HepG2 (cell line): ENCODE measurements around the gene NAV3. TPM values are rescaled to one million over a fixed set of nuclear protein-coding genes. Genes with fewer than 3 reads are reported as not detected.

ENCODE experiments used
- ATAC-seq: fragments of 200-7000 bp; cut with Tn5 transposase; 3 replicates; pipeline ENCODE4 v1.9.1; 2020; ENCODE audit warnings: mild to moderate bottlenecking, moderate library complexity
- BruUV-seq: library from RNA; stranded (reverse); fragments of 400-500 nt; replicated peaks from 2 replicates; lab custom pipeline; 2021; lab: Mats Ljungman, UMichigan
- CTCF ChIA-PET: fragments of 300-600 bp; formaldehyde crosslinking; extraction: SDS; loops from one replicate; lab custom pipeline; 2021; ENCODE audit warnings: low total read pairs, inconsistent platforms, low intra/inter-chr PET ratio; lab: Yijun Ruan, JAX
- POLR2A ChIA-PET: fragments of 350-600 bp; sonication (Branson Sonifier 250); formaldehyde crosslinking; loops from one replicate; lab custom pipeline; 2020; ENCODE audit warnings: antibody characterized with exemption, inconsistent platforms; lab: Yijun Ruan, JAX
- DNase-seq: peaks from one replicate; pipeline ENCODE4 v3.0.0-alpha.2; 2015; ENCODE audit warnings: low spot score
- FAIRE-seq: peaks from 3 replicates; lab custom pipeline; 2011; peaks lifted over from hg19 to GRCh38; lab: Jason Lieb, UNC
- H2AFZ ChIP-seq: one replicate; pipeline ENCODE4 v1.6.1; 2011; ENCODE audit warnings: low read length, inconsistent platforms
- H3K27ac ChIP-seq: fragments of 300-600 bp; 3 replicates; pipeline ENCODE4 v1.8.0; 2011; ENCODE audit warnings: mixed run types, mild to moderate bottlenecking, mixed read lengths, low read length, inconsistent platforms; ENCODE audit not compliant: insufficient read depth; ENCODE audit errors: extremely low read length
- H3K27me3 ChIP-seq, 2 experiments: fragments of 200-600 bp in 1 of 2; 2 replicates in 1 of 2; 3 replicates in 1 of 2; pipeline versions ENCODE4 v1.6.0 to v1.8.0; 2011; ENCODE audit warnings: low read length in 2 of 2, mild to moderate bottlenecking in 2 of 2, moderate library complexity in 2 of 2, inconsistent platforms in 1 of 2; ENCODE audit not compliant: insufficient read depth in 2 of 2, control insufficient read depth in 1 of 2
- H3K36me3 ChIP-seq, 2 experiments: fragments of 200-600 bp in 1 of 2; replicated peaks in 1 of 2; 2 replicates in 1 of 2; 3 replicates in 1 of 2; pipeline versions ENCODE4 v1.5.1 to v1.8.0; 2011; ENCODE audit warnings: low read length in 2 of 2, inconsistent platforms in 1 of 2; ENCODE audit not compliant: insufficient read depth in 2 of 2, control insufficient read depth in 1 of 2
- H3K4me1 ChIP-seq: 2 replicates; pipeline ENCODE4 v1.5.1; 2012; ENCODE audit warnings: low read length, inconsistent platforms; ENCODE audit not compliant: insufficient read depth
- H3K4me2 ChIP-seq: 2 replicates; pipeline ENCODE4 v1.6.0; 2011; ENCODE audit warnings: low read depth, low read length, inconsistent platforms
- H3K4me3 ChIP-seq, 3 experiments: fragments of 200-600 bp in 1 of 3; sonication (generic), shearing (Covaris generic) in 1 of 3; replicated peaks in 1 of 3; 2 replicates each; pipeline ENCODE4 v1.5.1; 2011 to 2016; ENCODE audit warnings: low read length in 3 of 3, inconsistent platforms in 2 of 3, low read depth in 2 of 3, mild to moderate bottlenecking in 2 of 3, control low read depth in 1 of 3, mixed read lengths in 1 of 3; ENCODE audit not compliant: insufficient read depth in 1 of 3
- H3K79me2 ChIP-seq: one replicate; pipeline ENCODE4 v1.6.1; 2011; ENCODE audit warnings: low read length, inconsistent platforms; ENCODE audit not compliant: insufficient read depth
- H3K9ac ChIP-seq: 2 replicates; pipeline ENCODE4 v1.6.0; 2011; ENCODE audit warnings: mild to moderate bottlenecking, low read depth, low read length, inconsistent platforms; ENCODE audit not compliant: insufficient read depth
- H3K9me3 ChIP-seq: 2 replicates; pipeline ENCODE4 v1.5.1; 2012; ENCODE audit warnings: mild to moderate bottlenecking, low read length
- H4K20me1 ChIP-seq: 2 replicates; pipeline ENCODE4 v1.6.0; 2011; ENCODE audit warnings: inconsistent platforms, mild to moderate bottlenecking, low read length, moderate library complexity; ENCODE audit not compliant: insufficient read depth
- ATF7-NPFF ChIP-seq: sonication (generic); formaldehyde crosslinking; IDR thresholded peaks from 2 replicates; pipeline ENCODE4 v1.8.1; 2023; ENCODE audit warnings: mild to moderate bottlenecking, low read depth, missing genetic modification reagents, moderate library complexity
- CBFB ChIP-seq: sonication (generic); formaldehyde crosslinking; IDR thresholded peaks from 2 replicates; pipeline ENCODE4 v1.4.0; 2020; ENCODE audit warnings: missing genetic modification reagents
- DMAP1 ChIP-seq: IDR thresholded peaks from 2 replicates; pipeline ENCODE4 v1.6.1; 2016
- MAFF ChIP-seq: IDR thresholded peaks from 2 replicates; pipeline ENCODE4 v1.6.1; 2011; ENCODE audit warnings: low read depth, low read length, improper control_type of control experiment
- MAFK ChIP-seq, 2 experiments: IDR thresholded peaks in 1 of 2; conservative IDR thresholded peaks in 1 of 2; 2 replicates each; pipeline ENCODE4 v1.6.1; 2011; ENCODE audit warnings: improper control_type of control experiment in 2 of 2, low read length in 2 of 2
- NFATC3 ChIP-seq: sonication (generic); formaldehyde crosslinking; IDR thresholded peaks from 2 replicates; pipeline ENCODE4 v1.5.1; 2020; ENCODE audit warnings: mild to moderate bottlenecking, missing genetic modification reagents
- SMAD3 ChIP-seq: sonication (generic); formaldehyde crosslinking; IDR thresholded peaks from 2 replicates; pipeline ENCODE4 v1.4.0; 2020; ENCODE audit warnings: missing genetic modification reagents
- ZBTB7B ChIP-seq: sonication (generic); formaldehyde crosslinking; IDR thresholded peaks from 2 replicates; pipeline ENCODE4 v1.4.0; 2020; ENCODE audit warnings: missing genetic modification reagents
- ZNF546 ChIP-seq: sonication (generic); formaldehyde crosslinking; conservative IDR thresholded peaks from 2 replicates; pipeline ENCODE4 v1.8.1; 2023; ENCODE audit warnings: mild to moderate bottlenecking, missing genetic modification reagents
- WGBS: methylation state at CpG from one replicate; pipeline ENCODE4 v1.1.6; 2017; ENCODE audit warnings: low lambda C conversion rate; 5-methylcytosine and 5-hydroxymethylcytosine counted together
- in situ Hi-C: cut with HindIII; loops from 2 replicates; pipeline ENCODE4 v1.10.0; 2017; ENCODE audit warnings: low pct_unique_long_range_greater_than_20kb; ENCODE audit not compliant: extremely low pct_ligation_motif_present
- intact Hi-C: fragments of 100-400 bp; cut with micrococcal nuclease; formaldehyde crosslinking; loops from one replicate; pipeline ENCODE4 v1.10.0; 2022; ENCODE audit not compliant: unreplicated experiment
- polyA plus RNA-seq, 8 experiments: library from polyadenylated mRNA; depleted of rRNA in 3 of 8; stranded (reverse) in 7 of 8; unstranded in 1 of 8; fragments of >200 nt; fragmentation: Illumina TruSeq in 4 of 8; extraction: Trizol in 4 of 8; gene quantifications; 2 replicates each; pipeline versions ENCODE4 v1.2.1 to v1.2.3, GENCODE V29; 2011 to 2016; ENCODE audit warnings: low read depth in 4 of 8, missing spikeins in 1 of 8, mixed read lengths in 1 of 8; ENCODE audit not compliant: insufficient read depth in 1 of 8
- total RNA-seq, 5 experiments: library from RNA; depleted of rRNA; stranded (reverse); fragments of >200 nt; fragmentation: Illumina TruSeq; extraction: Trizol; gene quantifications; 2 replicates each; pipeline ENCODE4 v1.2.3, GENCODE V29; 2016; ENCODE audit warnings: low read depth in 1 of 5
- TF ChIP-seq, protein P1 (sequence below): IDR thresholded peaks from 2 replicates; pipeline ENCODE4 v1.6.1; 2016; ENCODE audit warnings: mild to moderate bottlenecking, missing biosample characterization, missing genetic modification reagents

NAV3 gene
- total and polyA plus RNA-seq, 2 of the 13 experiments (the other 11 are each of a cell fraction or from before 2014, with no cell fraction given), result 0.01 to 0.18 TPM

- ATAC-seq, result no peak
- no peak overlapping the region for H3K4me3 ChIP-seq
- in situ Hi-C loops, result loop anchor here (25.0 kb wide), 1 partner anchor 1338 kb away; no protein-coding TSS in a partner anchor
- intact Hi-C loops, result no loop called here
- H3K36me3 ChIP-seq, result no peaks in the 10 kb centered on the region
- WGBS, result 10% methylated on average over 4 of the region's 4 CpGs
- H4K20me1 ChIP-seq, result no peaks in the 10 kb centered on the region
- TF ChIP-seq, protein P1, sequence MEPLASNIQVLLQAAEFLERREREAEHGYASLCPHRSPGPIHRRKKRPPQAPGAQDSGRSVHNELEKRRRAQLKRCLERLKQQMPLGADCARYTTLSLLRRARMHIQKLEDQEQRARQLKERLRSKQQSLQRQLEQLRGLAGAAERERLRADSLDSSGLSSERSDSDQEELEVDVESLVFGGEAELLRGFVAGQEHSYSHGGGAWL (CRISPR knock-in tag), result no peak
- TF ChIP-seq NFATC3, result no peak
- no peak for FAIRE-seq
- H3K4me1 ChIP-seq, result no peaks in the 10 kb centered on the region
- no peak overlapping the region for H3K4me2 ChIP-seq
- no peak overlapping the region for H3K27ac ChIP-seq
- no peaks in the 10 kb centered on the region for H3K27me3 ChIP-seq
- H3K9me3 ChIP-seq, result no peaks in the 10 kb centered on the region
- DNase-seq, result no peak
- CTCF ChIA-PET, result interaction anchor here (0.8 kb wide), 1 partner anchor 122 kb away, joined by 3 read pairs; no protein-coding TSS in a partner anchor
- BruUV-seq, result no TSS peak
- POLR2A ChIA-PET, result no interaction called here
- H2AFZ ChIP-seq, result no peak overlapping the region
- H3K9ac ChIP-seq, result no peak overlapping the region
- H3K79me2 ChIP-seq, result no peaks in the 10 kb centered on the region
These were observed 168.5 kb downstream of the NAV3 start for GRCh38 chr12:77999074-77999715.

DNA sequence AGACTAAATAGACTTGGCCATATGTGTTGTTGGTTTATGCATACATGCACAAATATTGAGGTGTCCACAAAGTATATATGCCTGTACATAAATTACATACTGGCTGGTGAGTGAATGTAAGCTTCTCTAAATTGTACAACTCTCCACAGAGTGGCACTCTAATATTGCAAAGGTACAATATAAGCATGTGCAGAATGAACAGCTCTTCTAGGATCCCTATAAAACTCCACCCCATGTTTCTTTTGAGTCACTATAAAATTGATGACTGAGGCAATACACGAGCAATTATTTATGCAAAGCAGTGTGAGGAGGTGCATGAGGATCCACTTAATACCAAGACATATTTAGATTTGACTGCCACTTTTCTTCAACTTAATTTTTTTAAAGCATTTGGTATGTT lies 172.2 kb downstream of the NAV3 start:
- no peak overlapping the region for H3K4me2 ChIP-seq
- H3K79me2 ChIP-seq, result no peaks in the 10 kb centered on the region
- BruUV-seq, result no TSS peak
- ATAC-seq (no peak), DNase-seq (no peak), FAIRE-seq (no peak)
- H3K9ac ChIP-seq, result no peak overlapping the region
- no peak overlapping the region for H2AFZ ChIP-seq
- CTCF ChIA-PET, result no interaction called here
- POLR2A ChIA-PET, result no interaction called here
- H3K4me3 ChIP-seq, result no peak overlapping the region
- 5% methylated on average over 1 of the region's 1 CpG for WGBS
- no peaks in the 10 kb centered on the region for H3K4me1 ChIP-seq
- intact Hi-C loops, result no loop called here
- H3K27ac ChIP-seq, result no peak overlapping the region
- H3K9me3 ChIP-seq, result no peaks in the 10 kb centered on the region
- H3K27me3 ChIP-seq, result no peaks in the 10 kb centered on the region
- H4K20me1 ChIP-seq, result no peaks in the 10 kb centered on the region
- peak; percentile 57 for TF ChIP-seq MAFF
- no peak for TF ChIP-seq ZNF546 (CRISPR knock-in tag)
- peak; percentile 52 to 68 for TF ChIP-seq MAFK (conservative IDR thresholded peaks at IDR 0.05 in 1 of 2, IDR thresholded peaks at IDR 0.05 in 1 of 2; ENCODE audit: low read length in 2 of 2)
- no peak for TF ChIP-seq SMAD3 (CRISPR knock-in tag)
- no peak for TF ChIP-seq DMAP1 (CRISPR knock-in tag)
- no peak for TF ChIP-seq CBFB (CRISPR knock-in tag)
- TF ChIP-seq ATF7-NPFF, result no peak
- TF ChIP-seq ZBTB7B (CRISPR knock-in tag), result no peak
- no peaks in the 10 kb centered on the region for H3K36me3 ChIP-seq
- in situ Hi-C loops, result no loop called here
